Thoracic aorta (tissue), 2 donors: ENCODE results near the gene PTGES3. TPM values are rescaled to one million over a fixed set of nuclear protein-coding genes. Genes with fewer than 3 reads are reported as not detected.
"Not testable (repeated sequence)": the region's sequence is repeated elsewhere in the genome, so short reads cannot be mapped to it uniquely, and the experiment has no call there.

ENCODE experiments used
- ATAC-seq: fragments of 150-250 bp; one replicate; pipeline ENCODE4 v1.8.0; 2017; ENCODE audit warnings: low read depth; ENCODE audit not compliant: insufficient number of reproducible peaks, low FRiP score
- DNase-seq: peaks from one replicate; pipeline ENCODE4 v3.0.0-alpha.2; 2020; ENCODE audit warnings: low spot score
- H3K27ac ChIP-seq, 2 donors: fragments of 200-600 bp; sonication (generic); 1 replicate in 1 of 2; 2 replicates in 1 of 2; pipeline ENCODE4 v1.5.1; 2016; ENCODE audit warnings: mild to moderate bottlenecking in 2 of 2, moderate library complexity in 2 of 2
- H3K27me3 ChIP-seq: fragments of 200-600 bp; sonication (generic); replicated peaks from 2 replicates; pipeline ENCODE4 v1.6.0; 2016; ENCODE audit warnings: mild to moderate bottlenecking; ENCODE audit not compliant: insufficient read depth
- H3K36me3 ChIP-seq: fragments of 200-600 bp; sonication (generic); one replicate; pipeline ENCODE4 v1.5.1; 2016
- H3K4me1 ChIP-seq, 2 donors: fragments of 200-600 bp; sonication (generic); 1 replicate in 1 of 2; 2 replicates in 1 of 2; pipeline versions ENCODE4 v1.5.1 to v1.6.0; 2016; ENCODE audit warnings: low read depth in 2 of 2, mild to moderate bottlenecking in 1 of 2; ENCODE audit not compliant: control insufficient read depth in 1 of 2
- H3K4me3 ChIP-seq: fragments of 200-600 bp; sonication (generic); 2 replicates; pipeline ENCODE4 v1.5.1; 2016; ENCODE audit warnings: mild to moderate bottlenecking
- H3K9me3 ChIP-seq: fragments of 200-600 bp; sonication (generic); 2 replicates; pipeline ENCODE4 v1.5.1; 2016
- CTCF ChIP-seq: fragments of 200-600 bp; sonication (generic); IDR thresholded peaks from one replicate; pipeline ENCODE4 v1.5.1; 2019; ENCODE audit warnings: antibody characterized with exemption
- total RNA-seq, 2 donors: library from RNA; depleted of rRNA; stranded (reverse); fragments of >200 nt; gene quantifications; one replicate each; pipeline versions ENCODE4 v1.1.0 to v1.2.3, GENCODE V29; 2016

The PTGES3 gene
- total RNA-seq, 2 donors from 2014 or later = 70.4 to 97.6 TPM

DNA sequence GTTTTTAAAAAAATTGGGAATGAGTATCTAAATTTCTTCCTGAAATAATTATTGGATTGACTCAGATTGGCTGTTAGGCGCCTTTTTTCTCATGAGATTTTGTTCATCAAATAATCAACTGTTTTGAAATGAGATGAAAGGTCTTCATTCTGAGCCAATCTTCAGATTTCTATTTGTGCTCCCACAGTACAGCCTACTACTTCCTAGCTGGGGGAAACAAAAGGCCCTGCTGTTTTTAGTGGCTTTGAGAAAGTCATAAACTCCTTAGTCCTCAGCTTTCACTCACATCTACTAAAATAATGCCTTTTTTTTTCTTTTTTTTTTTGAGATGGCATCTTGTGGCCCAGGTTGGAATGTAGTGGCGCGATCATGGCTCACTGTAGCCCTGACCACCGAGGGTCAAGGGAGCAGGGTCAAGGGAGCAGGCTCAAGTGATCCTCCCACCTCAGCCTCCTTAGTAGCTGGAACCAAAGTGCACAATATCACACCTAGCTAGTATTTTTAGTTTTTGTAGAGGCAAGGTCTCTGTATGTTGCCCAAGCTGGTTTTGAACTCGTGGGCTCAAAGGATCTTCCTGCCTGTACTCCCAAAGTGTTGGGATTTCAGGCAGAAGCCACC lies 21.8 kb upstream of the PTGES3 start:
- Histone ChIP-seq H3K27me3 (no peaks in the 10 kb centered on the region), H3K4me1 (no peaks in the 10 kb centered on the region), H3K4me3 (no peak overlapping the region), H3K36me3 (peaks cover 26% of the 10 kb centered on the region), H3K27ac (no peak overlapping the region), H3K9me3 (no peaks in the 10 kb centered on the region)
- ATAC-seq (no peak), DNase-seq (no peak)
- no peak for TF ChIP-seq CTCF

- not testable (repeated sequence) for H3K36me3 ChIP-seq, H3K4me1 ChIP-seq, H3K9me3 ChIP-seq, H3K4me3 ChIP-seq, ATAC-seq, H3K27ac ChIP-seq, DNase-seq, H3K27me3 ChIP-seq
Observed at GRCh38 chr12:56704522-56704921, 16.4 kb upstream of the PTGES3 start.

DNA sequence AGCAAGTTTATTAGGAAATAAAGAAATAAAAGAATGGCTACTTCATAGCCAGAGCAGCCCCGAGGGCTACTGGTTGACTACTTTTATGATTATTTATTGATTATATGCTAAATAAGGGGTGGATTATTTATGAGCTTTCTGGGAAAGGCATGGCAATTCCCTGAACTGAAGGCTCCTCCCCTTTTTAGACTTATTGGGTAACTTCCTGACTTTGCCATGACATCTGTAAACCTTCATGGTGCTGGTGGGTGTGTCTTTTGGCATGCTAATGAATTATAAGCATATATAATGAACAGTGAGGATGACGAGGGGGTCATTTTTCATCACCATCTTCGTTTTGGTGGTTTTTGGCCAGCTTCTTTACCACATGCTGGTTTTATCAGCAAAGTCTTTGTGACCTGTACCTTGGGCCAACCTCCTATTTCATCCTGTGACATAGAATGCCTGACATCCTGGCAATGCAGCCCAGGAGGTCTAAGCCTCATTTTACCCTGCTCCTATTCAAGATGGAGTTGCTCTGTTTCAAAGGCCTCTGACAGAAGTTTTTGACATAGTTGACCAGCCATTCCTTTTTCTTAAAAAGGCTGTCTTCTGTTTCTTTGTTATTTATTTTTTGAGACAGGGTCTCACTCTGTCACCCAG lies 11.1 kb upstream of the PTGES3 start:
- ATAC-seq = no peak
- no peak for DNase-seq
- Histone ChIP-seq H3K27me3 (no peaks in the 10 kb centered on the region), H3K36me3 (no peaks in the 10 kb centered on the region), H3K27ac (no peak overlapping the region), H3K4me1 (no peaks in the 10 kb centered on the region), H3K9me3 (no peaks in the 10 kb centered on the region), H3K4me3 (no peak overlapping the region)
- TF ChIP-seq CTCF = no peak

- ATAC-seq = no peak
- Histone ChIP-seq H3K27me3 (no peaks in the 10 kb centered on the region), H3K27ac (no peak overlapping the region), H3K9me3 (no peaks in the 10 kb centered on the region), H3K4me3 (no peak overlapping the region), H3K4me1 (no peaks in the 10 kb centered on the region), H3K36me3 (no peaks in the 10 kb centered on the region)
- no peak for DNase-seq
- TF ChIP-seq CTCF = no peak
Observed at GRCh38 chr12:56695327-56696101, 7.4 kb upstream of the PTGES3 start.

GRCh38 chr12:56694161-56694560 lies 6.1 kb upstream of the PTGES3 start:
- no peak for DNase-seq
- peaks cover 0 to 6% of the 10 kb centered on the region in 2 donors for H3K4me1 ChIP-seq
- no peaks in the 10 kb centered on the region for H3K9me3 ChIP-seq
- H3K4me3 ChIP-seq = no peak overlapping the region
- no peak for ATAC-seq
- H3K27me3 ChIP-seq = no peaks in the 10 kb centered on the region
- H3K36me3 ChIP-seq = no peaks in the 10 kb centered on the region
- no peak overlapping the region for H3K27ac ChIP-seq
- TF ChIP-seq CTCF = no peak
